Smooth muscle cell (in vitro differentiated cells): ENCODE data around the gene POLE3. TPM values are rescaled to one million over a fixed set of nuclear protein-coding genes. Genes with fewer than 3 reads are reported as not detected.
"Not testable (repeated sequence)": the region's sequence is repeated elsewhere in the genome, so short reads cannot be mapped to it uniquely, and the experiment has no call there.

Experiments used
- DNase-seq: peaks from one replicate; lab custom pipeline; 2025; ENCODE audit not compliant: unreplicated experiment; lab: John Stamatoyannopoulos, UW
- H2AFZ ChIP-seq: fragments of 200-600 bp; sonication (generic); 2 replicates; pipeline ENCODE4 v1.6.0; 2016; ENCODE audit warnings: antibody characterized with exemption, low read depth, mild to moderate bottlenecking
- H3F3A ChIP-seq: fragments of 200-600 bp; sonication (generic); 2 replicates; pipeline ENCODE4 v1.6.0; 2017; ENCODE audit warnings: antibody characterized with exemption, low read depth
- H3K27ac ChIP-seq: fragments of 200-600 bp; sonication (generic); 2 replicates; pipeline ENCODE4 v1.5.1; 2016; ENCODE audit warnings: low read depth, mild to moderate bottlenecking
- H3K27me3 ChIP-seq: fragments of 200-600 bp; sonication (generic); 2 replicates; pipeline ENCODE4 v1.6.1; 2016; ENCODE audit warnings: low read depth, mild to moderate bottlenecking
- H3K36me3 ChIP-seq: fragments of 200-600 bp; sonication (generic); 2 replicates; pipeline ENCODE4 v1.5.1; 2016; ENCODE audit warnings: low read depth
- H3K4me1 ChIP-seq: fragments of 200-600 bp; sonication (generic); 2 replicates; pipeline ENCODE4 v1.5.1; 2016; ENCODE audit warnings: low read depth
- H3K4me2 ChIP-seq: fragments of 200-600 bp; sonication (generic); 2 replicates; pipeline ENCODE4 v1.6.0; 2016; ENCODE audit warnings: mild to moderate bottlenecking
- H3K4me3 ChIP-seq: fragments of 200-600 bp; sonication (generic); 2 replicates; pipeline ENCODE4 v1.5.1; 2016; ENCODE audit warnings: mild to moderate bottlenecking
- H3K79me2 ChIP-seq: fragments of 200-600 bp; sonication (generic); 2 replicates; pipeline ENCODE4 v1.6.0; 2016; ENCODE audit warnings: low read depth, mild to moderate bottlenecking
- H3K9ac ChIP-seq: fragments of 200-600 bp; sonication (generic); 2 replicates; pipeline ENCODE4 v1.6.0; 2016; ENCODE audit warnings: low read depth
- H3K9me3 ChIP-seq: fragments of 200-600 bp; sonication (generic); replicated peaks from 2 replicates; pipeline ENCODE4 v1.5.1; 2016; ENCODE audit warnings: low read depth
- H4K20me1 ChIP-seq: fragments of 200-600 bp; sonication (generic); 2 replicates; pipeline ENCODE4 v1.6.0; 2016; ENCODE audit warnings: low read depth
- WGBS: methylation state at CpG from one replicate; pipeline ENCODE4 v1.1.7; 2016; ENCODE audit warnings: low lambda C conversion rate; 5-methylcytosine and 5-hydroxymethylcytosine counted together
- polyA plus RNA-seq: library from polyadenylated mRNA; unstranded; fragments of >200 nt; fragmentation: Nextera tagmentation; extraction: Ambion mirVana; gene quantifications from 2 replicates; pipeline ENCODE4 v1.2.1, GENCODE V29; 2016
- total RNA-seq: library from RNA; depleted of rRNA; stranded (reverse); fragments of >200 nt; gene quantifications from 2 replicates; pipeline ENCODE4 v1.2.3, GENCODE V29; 2014
- TF ChIP-seq, protein P1 (sequence below): fragments of 200-600 bp; sonication (generic); IDR thresholded peaks from 2 replicates; pipeline ENCODE4 v1.5.1; 2017; ENCODE audit warnings: borderline replicate concordance, mild to moderate bottlenecking, antibody characterized with exemption; ENCODE audit not compliant: insufficient read depth, poor library complexity, severe bottlenecking

POLE3 gene
- total and polyA plus RNA-seq, 2 experiments from 2014 or later = 35.3 to 40.8 TPM

DNA sequence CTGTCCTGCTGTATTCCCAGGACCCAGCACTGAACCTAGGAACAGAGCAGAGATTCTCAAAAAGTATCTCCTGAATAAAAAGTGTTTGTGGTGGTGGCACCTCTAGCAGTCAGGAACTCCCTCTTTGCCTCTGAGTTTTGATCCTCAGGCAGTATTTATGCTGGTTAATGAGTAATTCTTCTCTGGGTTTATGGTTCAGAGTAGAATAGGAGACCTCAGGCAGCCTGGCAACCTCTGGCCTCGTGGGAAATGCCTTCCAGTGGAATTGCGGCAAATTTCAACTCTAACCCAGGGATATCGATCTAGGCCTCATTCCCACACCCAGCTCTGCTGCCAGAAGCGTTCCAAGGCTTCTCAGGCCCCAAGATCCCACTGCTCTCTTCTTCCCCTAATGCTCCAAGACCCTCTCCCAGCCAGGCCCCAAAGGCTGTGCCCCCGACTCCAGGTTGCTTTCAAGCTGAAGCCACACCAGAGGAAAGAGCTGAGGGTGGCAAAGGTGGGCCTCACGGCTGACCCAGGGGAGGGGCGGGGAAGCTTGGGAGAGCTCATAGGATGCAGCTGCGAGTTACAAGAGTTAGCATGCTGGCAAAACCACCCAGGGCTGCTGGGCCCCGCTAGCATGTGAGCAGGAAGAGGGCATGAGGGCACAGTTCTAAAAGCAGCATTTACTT, 22.8 kb downstream of the POLE3 start:
- DNase-seq = no peak
- Histone ChIP-seq H3K9ac (no peak overlapping the region), H3F3A (no peaks in the 10 kb centered on the region), H2AFZ (no peak overlapping the region), H3K9me3 (no peaks in the 10 kb centered on the region), H3K36me3 (no peaks in the 10 kb centered on the region), H3K4me2 (no peak overlapping the region), H3K27ac (no peak overlapping the region), H3K79me2 (no peaks in the 10 kb centered on the region), H3K27me3 (no peaks in the 10 kb centered on the region), H4K20me1 (no peaks in the 10 kb centered on the region), H3K4me1 (no peaks in the 10 kb centered on the region), H3K4me3 (no peak overlapping the region)
- WGBS = 82% methylated on average over 9 of the region's 9 CpGs
- TF ChIP-seq, protein P1, sequence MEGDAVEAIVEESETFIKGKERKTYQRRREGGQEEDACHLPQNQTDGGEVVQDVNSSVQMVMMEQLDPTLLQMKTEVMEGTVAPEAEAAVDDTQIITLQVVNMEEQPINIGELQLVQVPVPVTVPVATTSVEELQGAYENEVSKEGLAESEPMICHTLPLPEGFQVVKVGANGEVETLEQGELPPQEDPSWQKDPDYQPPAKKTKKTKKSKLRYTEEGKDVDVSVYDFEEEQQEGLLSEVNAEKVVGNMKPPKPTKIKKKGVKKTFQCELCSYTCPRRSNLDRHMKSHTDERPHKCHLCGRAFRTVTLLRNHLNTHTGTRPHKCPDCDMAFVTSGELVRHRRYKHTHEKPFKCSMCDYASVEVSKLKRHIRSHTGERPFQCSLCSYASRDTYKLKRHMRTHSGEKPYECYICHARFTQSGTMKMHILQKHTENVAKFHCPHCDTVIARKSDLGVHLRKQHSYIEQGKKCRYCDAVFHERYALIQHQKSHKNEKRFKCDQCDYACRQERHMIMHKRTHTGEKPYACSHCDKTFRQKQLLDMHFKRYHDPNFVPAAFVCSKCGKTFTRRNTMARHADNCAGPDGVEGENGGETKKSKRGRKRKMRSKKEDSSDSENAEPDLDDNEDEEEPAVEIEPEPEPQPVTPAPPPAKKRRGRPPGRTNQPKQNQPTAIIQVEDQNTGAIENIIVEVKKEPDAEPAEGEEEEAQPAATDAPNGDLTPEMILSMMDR = no peak

DNA sequence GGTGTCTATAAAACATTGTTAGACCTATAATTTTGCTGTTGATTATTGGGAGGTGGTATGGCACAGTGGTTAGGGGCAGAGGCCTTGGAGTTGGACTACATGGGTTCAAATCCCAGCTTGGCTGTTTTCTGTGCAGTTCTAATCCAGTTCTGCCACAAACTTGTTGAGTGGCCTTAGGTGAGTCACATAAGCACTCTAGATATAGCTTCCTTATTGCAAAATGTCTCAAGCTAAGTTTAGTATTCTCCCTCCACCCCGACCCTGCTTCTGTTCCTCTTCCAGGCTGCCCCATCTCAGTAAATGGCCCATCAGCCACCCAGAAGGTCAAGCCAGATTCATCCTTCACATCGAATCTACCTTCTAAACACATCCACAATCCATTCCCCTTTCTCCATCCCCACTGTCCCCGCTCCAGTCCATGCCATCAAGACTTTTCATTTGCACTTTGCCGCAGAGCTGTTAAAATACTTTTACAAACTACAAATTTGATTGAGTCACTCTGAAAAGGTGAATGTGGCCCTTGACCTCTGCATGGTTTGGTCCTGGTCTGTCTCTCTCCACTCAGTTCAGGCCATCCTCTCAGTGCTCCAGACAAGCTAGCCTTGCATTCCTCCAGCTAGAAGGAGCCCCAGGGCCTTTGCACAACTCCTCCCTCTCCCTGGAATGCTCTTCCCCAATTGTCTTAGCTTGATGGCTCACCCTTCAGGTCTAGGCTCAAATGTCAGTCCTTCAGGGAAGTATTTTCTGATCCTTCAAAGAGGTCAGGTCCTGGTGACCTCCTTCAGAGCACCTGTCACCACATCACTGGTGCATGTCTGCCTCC, 23.7 kb downstream of the POLE3 start:
- DNase-seq = no peak
- Histone ChIP-seq H4K20me1 (no peaks in the 10 kb centered on the region), H3K4me1 (no peaks in the 10 kb centered on the region), H3K9me3 (no peaks in the 10 kb centered on the region), H3K27me3 (no peaks in the 10 kb centered on the region), H3F3A (peaks cover 5% of the 10 kb centered on the region), H3K27ac (no peak overlapping the region), H3K79me2 (no peaks in the 10 kb centered on the region), H3K4me3 (no peak overlapping the region), H3K9ac (no peak overlapping the region), H2AFZ (no peak overlapping the region), H3K4me2 (no peak overlapping the region), H3K36me3 (no peaks in the 10 kb centered on the region)
- TF ChIP-seq, protein P1 = no peak
- WGBS = 94% methylated on average over 4 of the region's 4 CpGs

DNA sequence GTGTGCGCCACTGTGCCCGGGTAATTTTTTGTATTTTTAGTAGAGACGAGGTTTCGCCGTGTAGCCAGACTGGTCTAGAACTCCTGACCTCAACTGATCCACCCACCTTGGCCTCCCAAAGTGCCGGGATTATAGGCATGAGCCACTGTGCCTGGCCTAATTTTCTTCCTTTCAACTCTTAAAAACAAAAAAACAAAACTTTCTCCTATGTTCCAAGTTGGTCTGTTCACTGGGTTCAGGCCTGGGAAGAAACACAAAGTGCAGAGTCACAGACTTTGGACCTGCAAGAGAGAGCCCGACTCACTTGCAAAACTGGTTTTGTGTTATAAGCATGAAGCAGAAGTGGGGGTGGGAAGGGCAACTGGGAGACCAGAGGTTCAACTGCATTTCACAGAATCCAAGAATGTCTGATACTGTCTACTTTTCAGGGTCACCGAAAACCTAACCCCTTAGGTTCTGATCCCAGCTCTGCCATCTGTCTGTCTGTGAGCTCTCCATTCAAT, 28.5 kb downstream of the POLE3 start:
- no peak overlapping the region for H3K4me3 ChIP-seq
- H3K9ac ChIP-seq = no peak overlapping the region
- H4K20me1 ChIP-seq = no peaks in the 10 kb centered on the region
- TF ChIP-seq, protein P1 = no peak
- no peaks in the 10 kb centered on the region for H3K36me3 ChIP-seq
- H3K27me3 ChIP-seq = no peaks in the 10 kb centered on the region
- no peak overlapping the region for H2AFZ ChIP-seq
- peak overlapping the region; percentile 46 for H3K27ac ChIP-seq
- no peak overlapping the region for H3K4me2 ChIP-seq
- DNase-seq = no peak
- no peaks in the 10 kb centered on the region for H3K4me1 ChIP-seq
- H3F3A ChIP-seq = peaks cover 5% of the 10 kb centered on the region
- 74% methylated on average over 8 of the region's 8 CpGs for WGBS
- H3K79me2 ChIP-seq = no peaks in the 10 kb centered on the region
- H3K9me3 ChIP-seq = no peaks in the 10 kb centered on the region

DNA sequence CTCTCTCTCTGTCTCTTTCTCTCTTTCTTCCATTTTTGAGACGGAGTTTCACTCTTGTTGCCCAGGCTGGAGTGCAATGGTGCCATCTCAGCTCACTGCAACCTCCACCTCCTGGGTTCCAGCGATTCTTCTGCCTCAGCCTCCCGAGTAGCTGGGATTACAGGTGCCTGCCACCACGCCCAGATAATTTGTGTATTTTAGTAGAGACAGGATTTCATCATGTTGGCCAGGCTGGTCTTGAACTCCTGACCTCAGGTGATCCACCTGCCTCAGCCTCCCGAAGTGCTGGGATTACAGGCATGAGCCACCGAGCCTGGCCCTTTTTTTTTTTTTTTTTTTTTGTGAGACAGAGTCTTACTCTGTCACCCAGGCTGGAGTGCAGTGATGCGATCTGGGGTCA, 29.0 kb downstream of the POLE3 start:
- 84% methylated on average over 6 of the region's 7 CpGs for WGBS
- not testable (repeated sequence) for H3K4me2 ChIP-seq, H3F3A ChIP-seq

More for the DNA sequence above, 29.0 kb downstream of the POLE3 start:
- H2AFZ ChIP-seq, H3K27me3 ChIP-seq, H3K4me3 ChIP-seq, H3K36me3 ChIP-seq, H4K20me1 ChIP-seq, H3K4me1 ChIP-seq, H3K9me3 ChIP-seq, DNase-seq, H3K79me2 ChIP-seq, H3K9ac ChIP-seq: not testable (repeated sequence)
- H3K27ac ChIP-seq = peak overlapping the region; percentile 46
